ENCODE data around the gene SF3B3. TPM values are rescaled to one million over a fixed set of nuclear protein-coding genes. Genes with fewer than 3 reads are reported as not detected.

Gene SF3B3
- total RNA-seq, 1 donor from 2014 or later: 379 TPM

DNA sequence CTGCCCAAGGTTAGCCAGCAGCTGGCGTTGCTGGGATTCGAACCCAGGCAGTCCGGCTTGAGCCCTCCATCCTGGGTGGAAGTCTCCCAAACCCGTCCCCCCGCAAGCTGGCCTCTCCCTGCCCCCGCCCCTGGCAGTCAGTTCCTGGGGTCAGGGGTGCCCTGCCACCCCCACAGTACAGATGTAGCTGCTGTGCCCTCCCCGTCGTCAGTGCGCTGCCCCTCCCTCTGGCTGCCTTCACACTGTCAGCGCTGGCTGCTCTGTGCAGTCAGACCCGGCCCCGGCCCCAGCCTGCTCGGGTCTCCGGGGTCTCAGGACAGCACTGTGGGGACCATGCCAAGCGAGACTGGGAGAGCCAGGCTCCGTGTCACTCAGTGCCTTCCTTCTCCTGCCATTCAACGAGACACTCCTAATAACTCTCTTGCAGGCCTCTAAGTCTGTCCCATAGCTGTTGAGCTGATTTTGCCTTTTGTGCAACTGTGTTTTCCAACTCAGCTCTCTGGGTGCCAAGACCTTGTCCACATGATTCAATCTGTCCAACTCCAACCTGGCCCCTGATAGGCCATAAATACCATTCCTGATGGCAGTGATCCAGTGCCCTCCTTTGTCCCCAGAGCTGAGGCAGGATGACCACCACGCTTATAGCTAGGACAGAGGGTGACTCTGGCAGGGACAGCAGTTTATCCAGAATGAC is 67.3 kb downstream of the SF3B3 start:
- TF ChIP-seq, protein P1, sequence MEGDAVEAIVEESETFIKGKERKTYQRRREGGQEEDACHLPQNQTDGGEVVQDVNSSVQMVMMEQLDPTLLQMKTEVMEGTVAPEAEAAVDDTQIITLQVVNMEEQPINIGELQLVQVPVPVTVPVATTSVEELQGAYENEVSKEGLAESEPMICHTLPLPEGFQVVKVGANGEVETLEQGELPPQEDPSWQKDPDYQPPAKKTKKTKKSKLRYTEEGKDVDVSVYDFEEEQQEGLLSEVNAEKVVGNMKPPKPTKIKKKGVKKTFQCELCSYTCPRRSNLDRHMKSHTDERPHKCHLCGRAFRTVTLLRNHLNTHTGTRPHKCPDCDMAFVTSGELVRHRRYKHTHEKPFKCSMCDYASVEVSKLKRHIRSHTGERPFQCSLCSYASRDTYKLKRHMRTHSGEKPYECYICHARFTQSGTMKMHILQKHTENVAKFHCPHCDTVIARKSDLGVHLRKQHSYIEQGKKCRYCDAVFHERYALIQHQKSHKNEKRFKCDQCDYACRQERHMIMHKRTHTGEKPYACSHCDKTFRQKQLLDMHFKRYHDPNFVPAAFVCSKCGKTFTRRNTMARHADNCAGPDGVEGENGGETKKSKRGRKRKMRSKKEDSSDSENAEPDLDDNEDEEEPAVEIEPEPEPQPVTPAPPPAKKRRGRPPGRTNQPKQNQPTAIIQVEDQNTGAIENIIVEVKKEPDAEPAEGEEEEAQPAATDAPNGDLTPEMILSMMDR (IDR thresholded peaks at IDR 0.05; ENCODE audit: unreplicated experiment): no peak
- Mint-ChIP-seq H3K4me3 (ENCODE audit: low read depth) (no peak overlapping the region), H3K27me3 (no peaks in the 10 kb centered on the region), H3K36me3 (ENCODE audit: insufficient read depth) (no peaks in the 10 kb centered on the region), H3K9me3 (ENCODE audit: low read depth) (no peaks in the 10 kb centered on the region), H3K27ac (no peak overlapping the region), H3K4me1 (ENCODE audit: low read depth) (no peaks in the 10 kb centered on the region)
- DNase-seq (ENCODE audit: low spot score, unreplicated experiment): no peak

DNA sequence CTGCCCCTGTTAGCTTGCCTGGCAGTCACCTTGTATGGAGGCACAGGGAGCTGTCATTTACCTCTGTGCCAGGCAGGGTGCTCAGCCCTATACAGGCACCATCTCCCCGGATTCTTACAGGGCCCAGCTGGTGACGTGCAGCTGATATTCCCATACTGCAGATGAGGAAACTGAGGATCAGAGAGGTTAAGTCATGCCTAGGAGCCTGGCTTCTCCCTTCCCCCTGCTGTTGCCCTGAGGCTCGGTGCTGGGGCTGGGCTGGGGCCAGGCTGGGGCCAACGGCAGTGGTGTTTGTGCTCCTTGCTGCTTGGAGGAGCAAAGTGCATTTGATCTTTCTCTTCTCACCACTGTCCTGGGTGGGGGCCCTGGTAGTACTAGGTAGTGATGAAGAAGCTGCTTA is 68.0 kb downstream of the SF3B3 start:
- H3K27ac Mint-ChIP-seq: no peak overlapping the region
- H3K4me3 Mint-ChIP-seq (ENCODE audit: low read depth): no peak overlapping the region
- no peaks in the 10 kb centered on the region for H3K36me3 Mint-ChIP-seq (ENCODE audit: insufficient read depth)
- no peak for DNase-seq (ENCODE audit: low spot score, unreplicated experiment)
- TF ChIP-seq, protein P1 (IDR thresholded peaks at IDR 0.05; ENCODE audit: unreplicated experiment): no peak
- no peaks in the 10 kb centered on the region for H3K9me3 Mint-ChIP-seq (ENCODE audit: low read depth)
- no peaks in the 10 kb centered on the region for H3K27me3 Mint-ChIP-seq
- no peaks in the 10 kb centered on the region for H3K4me1 Mint-ChIP-seq (ENCODE audit: low read depth)

DNA sequence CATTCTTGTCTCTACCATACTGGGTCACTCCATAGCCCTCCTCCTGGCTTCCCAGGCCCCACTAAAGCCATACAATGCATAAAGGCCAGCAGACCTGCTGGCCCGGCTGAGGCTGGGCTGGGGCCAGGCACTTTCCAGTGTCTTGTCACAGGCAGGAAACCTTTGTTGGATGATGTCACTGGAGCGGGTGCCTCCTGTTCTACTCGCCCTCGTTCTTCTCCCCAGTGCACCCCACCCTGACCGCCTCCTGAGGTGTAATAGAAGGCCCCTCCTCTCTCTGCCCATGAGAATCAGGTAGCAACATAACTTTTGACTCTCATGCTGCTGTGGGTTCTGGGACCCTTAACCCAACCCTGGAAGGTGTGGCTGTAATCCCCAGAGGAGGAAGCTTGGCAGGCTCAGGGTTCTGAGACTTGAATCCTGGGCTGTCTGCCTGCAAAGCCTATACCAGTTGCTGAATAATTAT is 68.5 kb downstream of the SF3B3 start:
- no peak overlapping the region for H3K4me3 Mint-ChIP-seq (ENCODE audit: low read depth)
- no peaks in the 10 kb centered on the region for H3K9me3 Mint-ChIP-seq (ENCODE audit: low read depth)
- H3K4me1 Mint-ChIP-seq (ENCODE audit: low read depth): no peaks in the 10 kb centered on the region
- TF ChIP-seq, protein P1 (IDR thresholded peaks at IDR 0.05; ENCODE audit: unreplicated experiment): no peak
- H3K36me3 Mint-ChIP-seq (ENCODE audit: insufficient read depth): no peaks in the 10 kb centered on the region
- no peak for DNase-seq (ENCODE audit: low spot score, unreplicated experiment)
- H3K27me3 Mint-ChIP-seq: no peaks in the 10 kb centered on the region
- no peak overlapping the region for H3K27ac Mint-ChIP-seq

DNA sequence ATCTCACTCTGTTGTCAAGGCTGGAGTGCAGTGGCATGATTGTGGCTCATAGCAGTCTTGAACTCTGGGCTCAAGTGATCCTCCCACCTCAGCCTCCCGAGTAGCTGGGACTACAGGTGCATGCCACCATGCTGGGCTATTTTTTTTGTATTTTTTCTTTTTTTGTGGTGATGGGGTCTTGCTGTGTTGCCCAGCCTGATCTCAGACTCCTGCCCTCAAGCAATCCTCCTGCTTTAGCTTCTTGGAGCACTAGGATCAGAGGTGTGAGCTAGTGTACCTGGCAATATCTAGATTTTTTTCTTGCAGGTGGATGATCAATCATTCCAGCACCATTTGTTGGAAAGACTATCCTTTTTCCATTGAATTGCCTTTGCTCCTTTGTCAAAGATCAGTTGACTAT is 69.9 kb downstream of the SF3B3 start:
- TF ChIP-seq, protein P1 (IDR thresholded peaks at IDR 0.05; ENCODE audit: unreplicated experiment): no peak
- no peak for DNase-seq (ENCODE audit: low spot score, unreplicated experiment)
- Mint-ChIP-seq H3K4me3 (ENCODE audit: low read depth) (no peak overlapping the region), H3K27ac (no peak overlapping the region), H3K27me3 (no peaks in the 10 kb centered on the region), H3K36me3 (ENCODE audit: insufficient read depth) (no peaks in the 10 kb centered on the region), H3K9me3 (ENCODE audit: low read depth) (no peaks in the 10 kb centered on the region), H3K4me1 (ENCODE audit: low read depth) (no peaks in the 10 kb centered on the region)

DNA sequence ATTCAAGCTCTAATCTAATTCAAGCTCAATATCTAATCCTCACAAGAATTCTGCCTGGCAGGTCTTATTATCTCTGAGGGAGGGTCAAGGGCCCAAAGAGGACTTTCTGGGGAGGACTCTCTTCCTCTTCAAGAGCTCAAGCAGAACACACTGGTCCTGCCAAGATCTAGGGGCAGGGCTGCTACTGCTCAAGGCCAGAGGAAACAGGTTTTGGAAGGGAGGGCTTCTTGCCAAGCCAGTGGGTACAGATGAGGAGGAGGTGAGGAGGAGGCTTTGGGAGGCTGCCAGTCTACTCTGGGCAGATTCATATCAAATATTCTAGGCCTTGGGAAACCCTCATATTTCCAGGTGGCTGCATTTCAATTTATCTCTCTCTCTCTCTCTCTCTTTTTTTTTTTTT is 71.0 kb downstream of the SF3B3 start:
- Mint-ChIP-seq H3K27me3 (no peaks in the 10 kb centered on the region), H3K27ac (no peak overlapping the region), H3K9me3 (ENCODE audit: low read depth) (no peaks in the 10 kb centered on the region), H3K36me3 (ENCODE audit: insufficient read depth) (no peaks in the 10 kb centered on the region), H3K4me3 (ENCODE audit: low read depth) (no peak overlapping the region), H3K4me1 (ENCODE audit: low read depth) (no peaks in the 10 kb centered on the region)
- DNase-seq (ENCODE audit: low spot score, unreplicated experiment): no peak
- TF ChIP-seq, protein P1 (IDR thresholded peaks at IDR 0.05; ENCODE audit: unreplicated experiment): no peak

Measured in progenitor cell of endocrine pancreas (in vitro differentiated cells).